CD4-positive, alpha-beta T cell (primary cell): ENCODE results near the gene RIPK4. TPM values are rescaled to one million over a fixed set of nuclear protein-coding genes. Genes with fewer than 3 reads are reported as not detected.

Experiments used
- ATAC-seq: fragments of 200-7000 bp; cut with Tn5 transposase; one replicate; pipeline ENCODE4 v1.10.0; 2022; ENCODE audit warnings: mild to moderate bottlenecking; ENCODE audit not compliant: poor library complexity
- CTCF ChIA-PET: fragments of 350-600 bp; sonication (Branson Sonifier 250); formaldehyde crosslinking; loops from one replicate; lab custom pipeline; 2021; ENCODE audit warnings: antibody characterized with exemption, inconsistent platforms; lab: Charles Lee
- POLR2A ChIA-PET: fragments of 350-600 bp; sonication (Branson Sonifier 250); formaldehyde crosslinking; loops from one replicate; lab custom pipeline; 2021; ENCODE audit warnings: antibody characterized with exemption, inconsistent platforms; lab: Charles Lee
- DNase-seq, 14 experiments: peaks; one replicate each; pipeline ENCODE4 v3.0.0-alpha.2; 2013 to 2020; ENCODE audit warnings: mixed read lengths in 2 of 14
- H3K27ac ChIP-seq, 2 donors: one replicate each; pipeline versions ENCODE4 v1.5.1 to v1.7.0; 2013; ENCODE audit warnings: low read length in 2 of 2, low read depth in 1 of 2, mild to moderate bottlenecking in 1 of 2
- H3K27me3 ChIP-seq, 2 experiments: 1 replicate in 1 of 2; 2 replicates in 1 of 2; pipeline versions ENCODE4 v1.6.1 to v1.7.0; 2013; ENCODE audit warnings: low read length in 2 of 2, control low read depth in 1 of 2, mild to moderate bottlenecking in 1 of 2, moderate library complexity in 1 of 2; ENCODE audit not compliant: insufficient read depth in 2 of 2, control insufficient read depth in 1 of 2
- H3K36me3 ChIP-seq: one replicate; pipeline ENCODE4 v1.6.1; 2013; ENCODE audit warnings: low read length, control low read depth; ENCODE audit not compliant: insufficient read depth
- H3K4me1 ChIP-seq: one replicate; pipeline ENCODE4 v1.6.1; 2013; ENCODE audit warnings: low read length, control low read depth; ENCODE audit not compliant: insufficient read depth
- H3K4me3 ChIP-seq: one replicate; pipeline ENCODE4 v1.5.1; 2013; ENCODE audit warnings: mild to moderate bottlenecking, low read length, moderate library complexity
- H3K9me3 ChIP-seq, 2 experiments: 1 replicate in 1 of 2; 2 replicates in 1 of 2; pipeline versions ENCODE4 v1.6.1 to v1.7.0; 2013; ENCODE audit warnings: low read length in 2 of 2, mild to moderate bottlenecking in 2 of 2, control low read depth in 1 of 2, moderate library complexity in 1 of 2; ENCODE audit not compliant: control insufficient read depth in 1 of 2, insufficient read depth in 1 of 2
- H3K27ac Mint-ChIP-seq: one replicate; pipeline ENCODE4 v1.8.0; 2020; ENCODE audit warnings: mixed read lengths
- H3K27me3 Mint-ChIP-seq: one replicate; pipeline ENCODE4 v1.8.0; 2021; ENCODE audit warnings: mixed read lengths
- H3K36me3 Mint-ChIP-seq: one replicate; pipeline ENCODE4 v1.8.0; 2021; ENCODE audit warnings: low read depth, mixed read lengths
- H3K4me1 Mint-ChIP-seq: one replicate; pipeline ENCODE4 v1.8.0; 2021; ENCODE audit warnings: low read depth, mixed read lengths
- H3K4me3 Mint-ChIP-seq: one replicate; pipeline ENCODE4 v1.8.0; 2020; ENCODE audit warnings: mild to moderate bottlenecking, mixed read lengths
- H3K9me3 Mint-ChIP-seq: one replicate; pipeline ENCODE4 v1.8.0; 2020; ENCODE audit warnings: mixed read lengths
- CTCF ChIP-seq: fragments of 200-600 bp; IDR thresholded peaks from one replicate; pipeline ENCODE4 v1.8.0; 2022; ENCODE audit warnings: antibody characterized with exemption, mild to moderate bottlenecking
- intact Hi-C, 2 experiments: fragments of 100-400 bp; cut with DNase I in 1 of 2; cut with micrococcal nuclease in 1 of 2; formaldehyde crosslinking; loops; one replicate each; pipeline versions ENCODE4 v1.15.1 to v1.9.0; 2023 to 2025; cut with DNase I, micrococcal nuclease
- total RNA-seq, 174 experiments: library from RNA in 2 of 174; stranded (reverse) in 2 of 174; gene quantifications; one replicate each; pipeline ENCODE4 v1.2.3 and lab custom pipeline; 2021 to 2026

The RIPK4 gene
- total RNA-seq, 2 experiments from 2014 or later, result 2.5 to 3.0 TPM

GRCh38 chr21:41733951-41734689, 32.7 kb downstream of the RIPK4 start:
- H3K9me3 Mint-ChIP-seq, result peaks cover 15% of the 10 kb centered on the region
- CTCF ChIA-PET, result no interaction called here
- Histone ChIP-seq H3K36me3 (no peaks in the 10 kb centered on the region), H3K4me1 (no peaks in the 10 kb centered on the region), H3K9me3 (peaks cover 6 to 38% of the 10 kb centered on the region in 2 experiments), H3K27ac (no peak overlapping the region), H3K27me3 (peaks cover 10 to 14% of the 10 kb centered on the region in 2 experiments), H3K4me3 (no peak overlapping the region)
- intact Hi-C loops, result no loop called here
- no peak overlapping the region for H3K27ac Mint-ChIP-seq
- POLR2A ChIA-PET, result no interaction called here
- H3K4me1 Mint-ChIP-seq, result no peaks in the 10 kb centered on the region
- DNase-seq (no peak), ATAC-seq (no peak)
- no peak for TF ChIP-seq CTCF
- no peak overlapping the region for H3K4me3 Mint-ChIP-seq
- peaks cover 42% of the 10 kb centered on the region for H3K27me3 Mint-ChIP-seq
- peaks cover 10% of the 10 kb centered on the region for H3K36me3 Mint-ChIP-seq

- Mint-ChIP-seq H3K27me3 (peaks cover 60% of the 10 kb centered on the region), H3K4me3 (no peak overlapping the region), H3K36me3 (no peaks in the 10 kb centered on the region), H3K27ac (no peak overlapping the region), H3K9me3 (peaks cover 11% of the 10 kb centered on the region), H3K4me1 (no peaks in the 10 kb centered on the region)
- POLR2A ChIA-PET, result no interaction called here
- no peak for TF ChIP-seq CTCF
- CTCF ChIA-PET, result no interaction called here
- Histone ChIP-seq H3K4me3 (no peak overlapping the region), H3K4me1 (peaks cover 1% of the 10 kb centered on the region), H3K9me3 (peaks cover 6 to 42% of the 10 kb centered on the region in 2 experiments), H3K36me3 (no peaks in the 10 kb centered on the region), H3K27ac (no peak overlapping the region), H3K27me3 (peaks cover 18 to 23% of the 10 kb centered on the region in 2 experiments)
- ATAC-seq, result no peak
- intact Hi-C loops, result no loop called here
- DNase-seq, result no peak
These were observed 35.8 kb downstream of the RIPK4 start for GRCh38 chr21:41731081-41731480.

- H3K36me3 Mint-ChIP-seq, result no peaks in the 10 kb centered on the region
- Histone ChIP-seq H3K4me3 (no peak overlapping the region), H3K9me3 (peaks cover 6 to 47% of the 10 kb centered on the region in 2 experiments), H3K36me3 (no peaks in the 10 kb centered on the region), H3K4me1 (peaks cover 7% of the 10 kb centered on the region), H3K27ac (no peak overlapping the region), H3K27me3 (peaks cover 25 to 29% of the 10 kb centered on the region in 2 experiments)
- no peaks in the 10 kb centered on the region for H3K4me1 Mint-ChIP-seq
- POLR2A ChIA-PET, result no interaction called here
- peaks cover 55% of the 10 kb centered on the region for H3K27me3 Mint-ChIP-seq
- no peak overlapping the region for H3K27ac Mint-ChIP-seq
- DNase-seq (no peak), ATAC-seq (no peak)
- H3K9me3 Mint-ChIP-seq, result peaks cover 11% of the 10 kb centered on the region
- intact Hi-C loops, result no loop called here
- H3K4me3 Mint-ChIP-seq, result no peak overlapping the region
- TF ChIP-seq CTCF, result no peak
- CTCF ChIA-PET, result no interaction called here
These were observed 36.5 kb downstream of the RIPK4 start for GRCh38 chr21:41730367-41730765.
